H1 (cell line): ENCODE results near the gene NEURL1. TPM values are rescaled to one million over a fixed set of nuclear protein-coding genes. Genes with fewer than 3 reads are reported as not detected.

Experiments used
- CTCF ChIA-PET: fragments of 300-600 bp; sonication (Branson Sonifier 250); formaldehyde crosslinking; loops from one replicate; lab custom pipeline; 2021; ENCODE audit not compliant: partially characterized antibody; lab: Charles Lee
- POLR2A ChIA-PET: fragments of 300-600 bp; sonication (Branson Sonifier 250); formaldehyde crosslinking; loops from one replicate; lab custom pipeline; 2021; ENCODE audit warnings: inconsistent platforms; ENCODE audit not compliant: partially characterized antibody; lab: Charles Lee
- DNase-seq, 2 experiments: peaks; one replicate each; pipeline versions ENCODE4 v3.0.0 to v3.0.0-alpha.2; 2010 to 2022; ENCODE audit warnings: low spot score in 2 of 2, low read depth in 1 of 2, mixed read lengths in 1 of 2
- FAIRE-seq: peaks from 2 replicates; lab custom pipeline; 2011; peaks lifted over from hg19 to GRCh38; lab: Jason Lieb, UNC
- H2AFZ ChIP-seq: 2 replicates; pipeline ENCODE4 v1.8.1; 2012; ENCODE audit warnings: low read length, inconsistent platforms
- H2AK5ac ChIP-seq: 2 replicates; pipeline ENCODE4 v1.6.1; 2013; ENCODE audit warnings: low read depth, low read length
- H2BK120ac ChIP-seq: replicated peaks from 2 replicates; pipeline ENCODE3; 2013; ENCODE audit warnings: low read depth, low read length, inconsistent platforms
- H2BK12ac ChIP-seq: 2 replicates; pipeline ENCODE4 v1.6.1; 2013; ENCODE audit warnings: low read depth, low read length
- H2BK15ac ChIP-seq: 2 replicates; pipeline ENCODE4 v1.6.1; 2013; ENCODE audit warnings: low read length
- H2BK20ac ChIP-seq: 2 replicates; pipeline ENCODE4 v1.6.1; 2013; ENCODE audit warnings: low read length
- H2BK5ac ChIP-seq: 2 replicates; pipeline ENCODE4 v1.6.1; 2013; ENCODE audit warnings: low read depth, low read length
- H3K14ac ChIP-seq: 2 replicates; pipeline ENCODE4 v1.6.1; 2013; ENCODE audit warnings: inconsistent platforms; ENCODE audit not compliant: insufficient read length
- H3K18ac ChIP-seq: 2 replicates; pipeline ENCODE4 v1.6.1; 2013; ENCODE audit warnings: low read length; ENCODE audit errors: extremely low read depth
- H3K23ac ChIP-seq: 2 replicates; pipeline ENCODE4 v1.6.1; 2013; ENCODE audit warnings: inconsistent platforms; ENCODE audit not compliant: insufficient read length
- H3K23me2 ChIP-seq: 2 replicates; pipeline ENCODE4 v1.6.1; 2013; ENCODE audit warnings: low read depth, low read length
- H3K27ac ChIP-seq: 2 replicates; pipeline ENCODE4 v1.6.1; 2011; ENCODE audit warnings: low read depth, low read length, inconsistent platforms
- H3K27me3 ChIP-seq, 4 experiments: replicated peaks in 1 of 4; 1 replicate in 1 of 4; 2 replicates in 3 of 4; pipeline versions ENCODE4 v1.6.1 to v1.8.1; 2011 to 2013; ENCODE audit warnings: low read length in 3 of 4, mild to moderate bottlenecking in 3 of 4, inconsistent platforms in 2 of 4, mixed read lengths in 2 of 4, moderate library complexity in 1 of 4; ENCODE audit not compliant: control insufficient read depth in 3 of 4, insufficient read depth in 3 of 4; ENCODE audit errors: extremely low read depth in 1 of 4
- H3K36me3 ChIP-seq, 4 experiments: 2 replicates each; pipeline versions ENCODE4 v1.6.1 to v1.8.1; 2011 to 2013; ENCODE audit warnings: mild to moderate bottlenecking in 4 of 4, low read length in 3 of 4, moderate library complexity in 2 of 4, control low read depth in 1 of 4, inconsistent platforms in 1 of 4; ENCODE audit not compliant: insufficient read depth in 4 of 4, control insufficient read depth in 2 of 4
- H3K4ac ChIP-seq: replicated peaks from 2 replicates; pipeline ENCODE3; 2013; ENCODE audit warnings: low read length, low read depth, mixed read lengths, inconsistent platforms; ENCODE audit not compliant: insufficient read length
- H3K4me1 ChIP-seq, 4 experiments: replicated peaks in 1 of 4; 1 replicate in 1 of 4; 2 replicates in 3 of 4; pipeline versions ENCODE4 v1.6.1 to v1.8.1; 2011 to 2013; ENCODE audit warnings: low read length in 3 of 4, inconsistent platforms in 2 of 4, mixed read lengths in 1 of 4; ENCODE audit not compliant: insufficient read depth in 4 of 4, control insufficient read depth in 3 of 4
- H3K4me2 ChIP-seq, 2 experiments: 2 replicates each; pipeline versions ENCODE4 v1.6.1 to v1.8.1; 2011 to 2013; ENCODE audit warnings: low read depth in 2 of 2, low read length in 2 of 2, control low read depth in 1 of 2, inconsistent platforms in 1 of 2, mild to moderate bottlenecking in 1 of 2; ENCODE audit not compliant: insufficient read depth in 1 of 2
- H3K4me3 ChIP-seq, 4 experiments: fragments of 200-600, 300-600 bp in 1 of 4; sonication (generic), shearing (Covaris generic), sonication (Bioruptor Twin) in 1 of 4; 2 replicates each; pipeline versions ENCODE4 v1.5.1 to v1.8.1; 2011 to 2016; ENCODE audit warnings: low read length in 4 of 4, low read depth in 3 of 4, control low read depth in 2 of 4, inconsistent platforms in 2 of 4, mild to moderate bottlenecking in 2 of 4, mixed read lengths in 1 of 4, moderate library complexity in 1 of 4; ENCODE audit not compliant: insufficient read depth in 2 of 4; ENCODE audit errors: extremely low read depth in 1 of 4
- H3K56ac ChIP-seq: replicated peaks from 2 replicates; pipeline ENCODE3; 2013; ENCODE audit warnings: low read depth, mild to moderate bottlenecking, mixed read lengths, low read length, inconsistent platforms; ENCODE audit not compliant: insufficient read length
- H3K79me1 ChIP-seq: 2 replicates; pipeline ENCODE4 v1.6.1; 2013; ENCODE audit warnings: low read depth, low read length, control low read depth
- H3K79me2 ChIP-seq, 2 experiments: 2 replicates each; pipeline versions ENCODE4 v1.6.1 to v1.8.1; 2012 to 2013; ENCODE audit warnings: low read length in 2 of 2, mild to moderate bottlenecking in 2 of 2, inconsistent platforms in 1 of 2; ENCODE audit not compliant: insufficient read depth in 2 of 2, control insufficient read depth in 1 of 2
- H3K9ac ChIP-seq, 4 experiments: replicated peaks in 1 of 4; 1 replicate in 1 of 4; 2 replicates in 3 of 4; pipeline versions ENCODE4 v1.6.1 to v1.8.1; 2011 to 2013; ENCODE audit warnings: low read depth in 3 of 4, low read length in 3 of 4, control low read depth in 2 of 4, mild to moderate bottlenecking in 2 of 4, moderate library complexity in 2 of 4, inconsistent platforms in 1 of 4; ENCODE audit errors: extremely low read depth in 1 of 4
- H3K9me3 ChIP-seq, 2 experiments: 2 replicates each; pipeline versions ENCODE4 v1.6.1 to v1.8.1; 2012 to 2013; ENCODE audit warnings: mild to moderate bottlenecking in 2 of 2, moderate library complexity in 2 of 2, control low read depth in 1 of 2, inconsistent platforms in 1 of 2, low read depth in 1 of 2, low read length in 1 of 2, mixed read lengths in 1 of 2; ENCODE audit not compliant: insufficient read depth in 2 of 2
- H4K20me1 ChIP-seq, 2 experiments: replicated peaks in 1 of 2; 2 replicates each; pipeline versions ENCODE3 to v1.8.1; 2011 to 2013; ENCODE audit warnings: inconsistent platforms in 2 of 2, low read length in 2 of 2, mild to moderate bottlenecking in 1 of 2; ENCODE audit not compliant: insufficient read depth in 2 of 2, control insufficient read depth in 1 of 2
- H4K5ac ChIP-seq: 2 replicates; pipeline ENCODE4 v1.6.1; 2013; ENCODE audit warnings: low read length, low read depth, mixed read lengths, inconsistent platforms; ENCODE audit not compliant: insufficient read length
- H4K8ac ChIP-seq: 2 replicates; pipeline ENCODE4 v1.8.0; 2013; ENCODE audit warnings: mild to moderate bottlenecking, moderate library complexity, low read length, inconsistent platforms; ENCODE audit not compliant: insufficient read depth; ENCODE audit errors: extremely low read depth
- H4K91ac ChIP-seq: replicated peaks from 2 replicates; pipeline ENCODE3; 2013; ENCODE audit warnings: low read length, mixed read lengths, inconsistent platforms; ENCODE audit not compliant: insufficient read length
- ASH2L ChIP-seq: fragments of 200-600, 300-600 bp; sonication (generic); IDR thresholded peaks from one replicate; pipeline ENCODE4 v1.7.1; 2017; ENCODE audit warnings: low read length
- CBX5 ChIP-seq: fragments of 300-800, 300-1000 bp; sonication (generic); IDR thresholded peaks from 2 replicates; pipeline ENCODE4 v1.7.1; 2016; ENCODE audit warnings: antibody characterized with exemption, low read length, low read depth
- CEBPB ChIP-seq: IDR thresholded peaks from 2 replicates; pipeline ENCODE4 v1.6.1; 2012; ENCODE audit warnings: low read depth, low read length
- E2F6 ChIP-seq: IDR thresholded peaks from 2 replicates; pipeline ENCODE4 v1.6.1; 2012; ENCODE audit warnings: inconsistent platforms
- EGR1 ChIP-seq: IDR thresholded peaks from 2 replicates; pipeline ENCODE4 v1.6.1; 2011; ENCODE audit warnings: low read depth, low read length, borderline replicate concordance
- JUN ChIP-seq: IDR thresholded peaks from 2 replicates; pipeline ENCODE4 v1.6.1; 2011; ENCODE audit warnings: low read depth, mild to moderate bottlenecking, improper control_type of control experiment, low read length
- KDM4A ChIP-seq: IDR thresholded peaks from one replicate; pipeline ENCODE4 v1.7.1; 2012; ENCODE audit warnings: low read depth, mild to moderate bottlenecking, moderate library complexity, low read length, inconsistent platforms; ENCODE audit not compliant: severe bottlenecking
- POLR2A ChIP-seq, 2 experiments: IDR thresholded peaks; 1 replicate in 1 of 2; 2 replicates in 1 of 2; pipeline ENCODE4 v1.6.1; 2011; ENCODE audit warnings: low read depth in 2 of 2, low read length in 2 of 2, mild to moderate bottlenecking in 2 of 2; ENCODE audit errors: control extremely low read depth in 1 of 2
- POU5F1 ChIP-seq: IDR thresholded peaks from 2 replicates; pipeline ENCODE4 v1.6.1; 2011; ENCODE audit warnings: low read depth, mild to moderate bottlenecking, low read length, moderate library complexity
- RNF2 ChIP-seq: fragments of 200-900, 300-1000 bp; sonication (generic); IDR thresholded peaks from 2 replicates; pipeline ENCODE4 v1.7.1; 2016; ENCODE audit warnings: borderline replicate concordance, low read depth, mild to moderate bottlenecking, antibody characterized with exemption, low read length; ENCODE audit not compliant: poor library complexity, severe bottlenecking; ENCODE audit errors: missing control alignments
- SIN3A ChIP-seq, 2 experiments: IDR thresholded peaks in 1 of 2; conservative IDR thresholded peaks in 1 of 2; 2 replicates each; pipeline ENCODE4 v1.6.1; 2011 to 2012; ENCODE audit warnings: low read length in 2 of 2, improper control_type of control experiment in 1 of 2, low read depth in 1 of 2, mild to moderate bottlenecking in 1 of 2
- SP1 ChIP-seq: IDR thresholded peaks from 2 replicates; pipeline ENCODE4 v1.6.1; 2011; ENCODE audit warnings: low read depth, low read length
- TAF1 ChIP-seq: IDR thresholded peaks from 2 replicates; pipeline ENCODE4 v1.6.1; 2011; ENCODE audit warnings: mild to moderate bottlenecking, low read depth, low read length
- TBP ChIP-seq: IDR thresholded peaks from 2 replicates; pipeline ENCODE4 v1.6.1; 2011; ENCODE audit warnings: low read depth, low read length, improper control_type of control experiment
- WGBS, 2 experiments: shearing (Covaris generic) in 1 of 2; methylation state at CpG; one replicate each; pipeline versions ENCODE4 v1.1.6 to v1.1.7; 2013 to 2015; ENCODE audit warnings: low lambda C conversion rate in 2 of 2, mixed read lengths in 2 of 2, inconsistent platforms in 1 of 2, low coverage in 1 of 2, missing lambda C conversion rate in 1 of 2; ENCODE audit not compliant: insufficient replicate concordance in 2 of 2, insufficient coverage in 1 of 2, insufficient read length in 1 of 2; ENCODE audit errors: extremely low coverage in 1 of 2, missing lambda C conversion rate in 1 of 2; 5-methylcytosine and 5-hydroxymethylcytosine counted together
- polyA plus RNA-seq, 7 experiments: library from polyadenylated mRNA; depleted of rRNA in 3 of 7; stranded (reverse) in 5 of 7; unstranded in 2 of 7; fragments of >200 nt in 5 of 7; fragments of 200-250 nt in 2 of 7; gene quantifications; 1 replicate in 5 of 7; 2 replicates in 1 of 7; 4 replicates in 1 of 7; pipeline versions ENCODE4 v1.2.1 to v1.2.3, GENCODE V29; 2011 to 2013; ENCODE audit warnings: missing spikeins in 2 of 7, mixed read lengths in 2 of 7
- total RNA-seq: library from RNA; stranded (reverse); fragmentation: NEBNext Ultra II Directional; extraction: Animal tissue kit (Norgen Biotek cat#: 25700); gene quantifications from 2 replicates; pipeline ENCODE4 v1.2.1, GENCODE V29; 2021

Gene NEURL1
- total and polyA plus RNA-seq, 2 of the 8 experiments (the other 6 are each of a cell fraction or from before 2014, with no cell fraction given): 0.54 to 0.58 TPM

DNA sequence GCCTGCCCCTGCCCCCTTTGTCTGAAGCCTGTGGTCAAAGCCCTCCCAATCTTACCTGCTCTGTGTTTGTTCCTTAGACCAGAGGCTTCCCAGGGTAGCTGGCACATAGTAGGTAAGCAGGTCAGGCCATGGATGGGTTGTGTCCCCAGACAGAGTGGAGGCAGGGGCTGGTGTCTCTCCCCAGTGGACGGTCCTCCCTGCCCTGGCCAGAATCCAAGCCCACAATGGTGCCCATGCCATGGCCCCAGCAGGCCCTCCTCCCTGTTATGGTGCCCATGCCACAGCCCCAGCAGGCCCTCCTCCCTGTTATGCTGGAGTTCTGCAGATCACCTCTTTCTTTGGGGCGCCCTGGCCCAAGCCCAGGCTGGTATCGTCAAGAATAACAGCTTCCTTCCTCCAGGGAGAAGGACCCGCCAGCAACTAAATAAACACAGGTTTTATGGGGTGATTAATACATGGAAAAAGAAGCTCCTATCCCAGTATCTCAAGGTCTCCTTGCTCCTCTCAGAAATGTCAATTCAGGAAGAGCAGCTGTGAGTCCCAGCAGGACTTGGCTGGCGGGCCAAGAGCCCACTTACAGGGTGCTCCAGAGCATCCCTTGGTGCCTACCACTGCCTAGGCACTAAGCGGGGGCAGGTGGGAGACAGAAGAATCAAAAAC lies 82.0 kb downstream of the NEURL1 start:
- no peak for DNase-seq
- Histone ChIP-seq H3K4ac (no peak overlapping the region), H4K20me1 (no peaks in the 10 kb centered on the region), H2AFZ (no peak overlapping the region), H3K9ac (no peak overlapping the region), H2BK120ac (no peak overlapping the region), H4K8ac (no peak overlapping the region), H3K4me3 (no peak overlapping the region), H3K14ac (no peak overlapping the region), H2AK5ac (no peak overlapping the region), H3K27ac (no peak overlapping the region), H4K5ac (no peak overlapping the region), H2BK12ac (no peak overlapping the region), H3K36me3 (no peaks in the 10 kb centered on the region), H3K18ac (no peak overlapping the region), H2BK20ac (no peak overlapping the region), H4K91ac (no peak overlapping the region), H3K27me3 (no peaks in the 10 kb centered on the region), H3K23me2 (no peaks in the 10 kb centered on the region), H3K56ac (no peak overlapping the region), H3K4me1 (no peaks in the 10 kb centered on the region), H3K79me1 (no peaks in the 10 kb centered on the region), H3K4me2 (no peak overlapping the region), H3K9me3 (no peaks in the 10 kb centered on the region), H3K23ac (no peak overlapping the region), H3K79me2 (no peaks in the 10 kb centered on the region), H2BK15ac (no peak overlapping the region), H2BK5ac (no peak overlapping the region)
- FAIRE-seq: no peak
- 87% methylated on average over 6 of the region's 6 CpGs; no CpG with 5 or more reads in 1 of the 2 experiments for WGBS, 2 experiments
- CTCF ChIA-PET: interaction anchor here (1.2 to 12.0 kb wide), 7 partner anchors 9 to 121 kb away, joined by 4 to 134 read pairs (median 6); no protein-coding TSS in a partner anchor
- POLR2A ChIA-PET: no interaction called here
- TF ChIP-seq JUN: no peak
- TF ChIP-seq RNF2: no peak
- TF ChIP-seq CEBPB: no peak
- TF ChIP-seq POU5F1: no peak
- no peak for TF ChIP-seq POLR2A (IDR thresholded peaks at IDR 0.05; ENCODE audit: control extremely low read depth in 1 of 2, low read depth in 2 of 2, low read length in 2 of 2)
- TF ChIP-seq ASH2L: no peak
- TF ChIP-seq TBP: no peak
- TF ChIP-seq CBX5: no peak
- TF ChIP-seq EGR1: no peak
- no peak for TF ChIP-seq E2F6
- TF ChIP-seq KDM4A: no peak
- no peak for TF ChIP-seq SIN3A (conservative IDR thresholded peaks at IDR 0.05 in 1 of 2, IDR thresholded peaks at IDR 0.05 in 1 of 2; ENCODE audit: low read depth in 1 of 2, low read length in 2 of 2)
- TF ChIP-seq TAF1: no peak
- TF ChIP-seq SP1: no peak
